Brain microvascular endothelial cell (primary cell): Measurements from ENCODE around the gene ESYT1.

Experiments
- DNase-seq: peaks from one replicate; pipeline ENCODE4 v3.0.0-alpha.2; 2020
- H3K27ac ChIP-seq: fragments of 250-450 bp; sonication (Bioruptor Pico); 2 replicates; pipeline ENCODE4 v1.5.1; 2020; ENCODE audit warnings: mild to moderate bottlenecking, moderate library complexity
- H3K27me3 ChIP-seq: fragments of 250-450 bp; sonication (Bioruptor Pico); replicated peaks from 2 replicates; pipeline ENCODE4 v1.5.1; 2020; ENCODE audit warnings: mild to moderate bottlenecking
- H3K36me3 ChIP-seq: fragments of 250-450 bp; sonication (Bioruptor Pico); replicated peaks from 2 replicates; pipeline ENCODE4 v1.5.1; 2020; ENCODE audit warnings: mild to moderate bottlenecking
- H3K4me3 ChIP-seq: 2 replicates; pipeline ENCODE4 v1.5.1; 2011; ENCODE audit warnings: low read depth, mild to moderate bottlenecking, control low read depth, low read length, moderate library complexity
- CTCF ChIP-seq: IDR thresholded peaks from 2 replicates; pipeline ENCODE4 v1.5.1; 2011; ENCODE audit warnings: low read depth, mild to moderate bottlenecking, moderate library complexity, low read length, control low read depth, inconsistent platforms; ENCODE audit errors: missing control alignments
- in situ Hi-C: cut with HindIII; loops from 2 replicates; pipeline ENCODE4 v1.10.0; 2017; ENCODE audit warnings: low sequenced_read_pairs, low pct_ligation_motif_present

ESYT1 gene

GRCh38 chr12:56080556-56081138 lies 47.4 kb upstream of the ESYT1 start:
- Histone ChIP-seq H3K27ac (no peak overlapping the region), H3K36me3 (no peaks in the 10 kb centered on the region), H3K27me3 (peaks cover 10% of the 10 kb centered on the region), H3K4me3 (peak overlapping the region; percentile 61)
- no peak for DNase-seq
- in situ Hi-C loops, result no loop called here
- no peak for TF ChIP-seq CTCF

GRCh38 chr12:56081393-56082347 lies 46.4 kb upstream of the ESYT1 start:
- no peak for TF ChIP-seq CTCF
- no peak overlapping the region for H3K4me3 ChIP-seq
- no peak overlapping the region for H3K27ac ChIP-seq
- peaks cover 10% of the 10 kb centered on the region for H3K27me3 ChIP-seq
- no peak for DNase-seq
- no peaks in the 10 kb centered on the region for H3K36me3 ChIP-seq
- in situ Hi-C loops, result no loop called here

GRCh38 chr12:56082382-56082781 lies 45.7 kb upstream of the ESYT1 start:
- no peak for DNase-seq

GRCh38 chr12:56082967-56083366 lies 45.1 kb upstream of the ESYT1 start:
- Histone ChIP-seq H3K27me3 (peaks cover 10% of the 10 kb centered on the region), H3K27ac (no peak overlapping the region), H3K36me3 (no peaks in the 10 kb centered on the region), H3K4me3 (no peak overlapping the region)
- no peak for DNase-seq
- TF ChIP-seq CTCF, result no peak
- in situ Hi-C loops, result no loop called here

More at GRCh38 chr12:56082382-56082781, 45.7 kb upstream of the ESYT1 start:
- Histone ChIP-seq H3K4me3 (no peak overlapping the region), H3K36me3 (no peaks in the 10 kb centered on the region), H3K27me3 (peaks cover 10% of the 10 kb centered on the region), H3K27ac (no peak overlapping the region)
- TF ChIP-seq CTCF, result no peak
- in situ Hi-C loops, result no loop called here

- Histone ChIP-seq H3K27me3 (peaks cover 10% of the 10 kb centered on the region), H3K4me3 (no peak overlapping the region), H3K27ac (no peak overlapping the region), H3K36me3 (no peaks in the 10 kb centered on the region)
- DNase-seq, result no peak
- in situ Hi-C loops, result no loop called here
- TF ChIP-seq CTCF, result peak; percentile 72
These were observed 43.0 kb upstream of the ESYT1 start for GRCh38 chr12:56084958-56085543.
